H1 (cell line): Measurements from ENCODE around the gene CHRNA1. TPM values are rescaled to one million over a fixed set of nuclear protein-coding genes. Genes with fewer than 3 reads are reported as not detected.

ENCODE experiments used
- BCL11A ChIP-seq, 2 experiments: IDR thresholded peaks; one replicate each; pipeline ENCODE4 v1.6.1; 2011; ENCODE audit warnings: low read depth in 2 of 2, low read length in 2 of 2, mild to moderate bottlenecking in 2 of 2
- EZH2 ChIP-seq: fragments of 200-600 bp; sonication (generic); IDR thresholded peaks from 2 replicates; pipeline ENCODE4 v1.7.1; 2012; ENCODE audit warnings: low read depth, mild to moderate bottlenecking, moderate library complexity, low read length, inconsistent platforms; ENCODE audit not compliant: severe bottlenecking
- HDAC2 ChIP-seq, 2 experiments: fragments of 300-600 bp in 1 of 2; sonication (generic) in 1 of 2; IDR thresholded peaks; 2 replicates each; pipeline ENCODE4 v1.6.1; 2011 to 2012; ENCODE audit warnings: low read depth in 2 of 2, low read length in 2 of 2, mild to moderate bottlenecking in 2 of 2, moderate library complexity in 2 of 2, borderline replicate concordance in 1 of 2, inconsistent platforms in 1 of 2
- JUN ChIP-seq: IDR thresholded peaks from 2 replicates; pipeline ENCODE4 v1.6.1; 2011; ENCODE audit warnings: low read depth, mild to moderate bottlenecking, improper control_type of control experiment, low read length
- JUND ChIP-seq: IDR thresholded peaks from 2 replicates; pipeline ENCODE4 v1.6.1; 2011; ENCODE audit warnings: mild to moderate bottlenecking, improper control_type of control experiment, low read length
- POLR2AphosphoS5 ChIP-seq: IDR thresholded peaks from 2 replicates; pipeline ENCODE4 v1.6.1; 2011; ENCODE audit warnings: low read depth, low read length
- RFX5 ChIP-seq: IDR thresholded peaks from 2 replicates; pipeline ENCODE4 v1.6.1; 2011; ENCODE audit warnings: low read depth, low read length, improper control_type of control experiment, borderline replicate concordance
- TBP ChIP-seq: IDR thresholded peaks from 2 replicates; pipeline ENCODE4 v1.6.1; 2011; ENCODE audit warnings: low read depth, low read length, improper control_type of control experiment
- polyA plus RNA-seq, 7 experiments: library from polyadenylated mRNA; depleted of rRNA in 3 of 7; stranded (reverse) in 5 of 7; unstranded in 2 of 7; fragments of >200 nt in 5 of 7; fragments of 200-250 nt in 2 of 7; gene quantifications; 1 replicate in 5 of 7; 2 replicates in 1 of 7; 4 replicates in 1 of 7; pipeline versions ENCODE4 v1.2.1 to v1.2.3, GENCODE V29; 2011 to 2013; ENCODE audit warnings: missing spikeins in 2 of 7, mixed read lengths in 2 of 7
- total RNA-seq: library from RNA; stranded (reverse); fragmentation: NEBNext Ultra II Directional; extraction: Animal tissue kit (Norgen Biotek cat#: 25700); gene quantifications from 2 replicates; pipeline ENCODE4 v1.2.1, GENCODE V29; 2021

Gene CHRNA1
- total and polyA plus RNA-seq, 2 of the 8 experiments (the other 6 are each of a cell fraction or from before 2014, with no cell fraction given), result 0.11 to 0.15 TPM

DNA sequence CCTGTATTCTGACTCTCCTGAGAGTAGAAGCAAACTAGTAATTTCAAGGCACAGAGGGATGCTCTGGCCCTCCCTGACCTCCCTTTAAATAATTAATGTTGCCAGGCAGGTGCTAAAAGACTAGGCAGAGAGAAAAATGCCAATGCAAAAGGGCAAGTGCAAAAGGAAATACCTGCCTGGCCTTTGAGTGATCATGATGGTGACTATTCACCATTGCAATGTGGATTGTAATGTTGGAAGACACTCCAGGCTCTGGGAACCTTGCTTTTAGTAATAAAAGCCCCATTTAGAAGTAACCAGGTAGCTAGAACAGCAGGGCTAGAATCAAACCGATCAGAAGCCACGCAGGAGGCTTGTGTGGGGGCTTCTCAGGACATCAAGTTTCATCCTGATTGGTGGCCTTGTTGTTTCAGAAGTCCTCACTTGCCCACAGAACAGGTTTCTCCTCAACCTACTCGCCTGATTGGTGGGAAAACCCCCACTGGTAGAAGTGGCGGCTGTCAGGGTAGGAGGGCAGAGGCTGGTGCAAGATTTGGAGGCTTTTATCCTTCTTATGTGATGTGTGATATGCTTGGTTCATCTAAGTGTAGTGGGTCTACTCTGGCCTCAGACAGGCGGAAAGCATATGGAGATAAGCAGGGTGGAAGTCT is 16.0 kb upstream of the CHRNA1 start (continued):
- TF ChIP-seq HDAC2 (IDR thresholded peaks at IDR 0.05; ENCODE audit: borderline replicate concordance in 1 of 2, low read depth in 2 of 2, low read length in 2 of 2) (no peak), EZH2 (no peak), TBP (no peak), BCL11A (IDR thresholded peaks at IDR 0.05; ENCODE audit: low read depth in 2 of 2, low read length in 2 of 2) (no peak), JUN (no peak), POLR2AphosphoS5 (no peak), RFX5 (no peak), JUND (no peak)
